Rectal smooth muscle tissue (tissue), 1 donor: ENCODE results near the gene PARP2.

Experiments used
- H3K27ac ChIP-seq: one replicate; pipeline ENCODE4 v1.7.0; 2013; ENCODE audit warnings: low read depth, low read length, inconsistent platforms
- H3K27me3 ChIP-seq: one replicate; pipeline ENCODE4 v1.7.0; 2013; ENCODE audit warnings: low read length; ENCODE audit not compliant: control insufficient read depth, insufficient read depth
- H3K36me3 ChIP-seq: one replicate; pipeline ENCODE4 v1.7.0; 2013; ENCODE audit warnings: low read length; ENCODE audit not compliant: control insufficient read depth, insufficient read depth
- H3K4me1 ChIP-seq: one replicate; pipeline ENCODE4 v1.7.0; 2013; ENCODE audit warnings: low read length; ENCODE audit not compliant: control insufficient read depth, insufficient read depth
- H3K4me3 ChIP-seq: one replicate; pipeline ENCODE4 v1.7.0; 2013; ENCODE audit warnings: low read length
- H3K9ac ChIP-seq: one replicate; pipeline ENCODE4 v1.7.0; 2013; ENCODE audit warnings: low read length

PARP2 gene, protein sequence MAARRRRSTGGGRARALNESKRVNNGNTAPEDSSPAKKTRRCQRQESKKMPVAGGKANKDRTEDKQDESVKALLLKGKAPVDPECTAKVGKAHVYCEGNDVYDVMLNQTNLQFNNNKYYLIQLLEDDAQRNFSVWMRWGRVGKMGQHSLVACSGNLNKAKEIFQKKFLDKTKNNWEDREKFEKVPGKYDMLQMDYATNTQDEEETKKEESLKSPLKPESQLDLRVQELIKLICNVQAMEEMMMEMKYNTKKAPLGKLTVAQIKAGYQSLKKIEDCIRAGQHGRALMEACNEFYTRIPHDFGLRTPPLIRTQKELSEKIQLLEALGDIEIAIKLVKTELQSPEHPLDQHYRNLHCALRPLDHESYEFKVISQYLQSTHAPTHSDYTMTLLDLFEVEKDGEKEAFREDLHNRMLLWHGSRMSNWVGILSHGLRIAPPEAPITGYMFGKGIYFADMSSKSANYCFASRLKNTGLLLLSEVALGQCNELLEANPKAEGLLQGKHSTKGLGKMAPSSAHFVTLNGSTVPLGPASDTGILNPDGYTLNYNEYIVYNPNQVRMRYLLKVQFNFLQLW

DNA sequence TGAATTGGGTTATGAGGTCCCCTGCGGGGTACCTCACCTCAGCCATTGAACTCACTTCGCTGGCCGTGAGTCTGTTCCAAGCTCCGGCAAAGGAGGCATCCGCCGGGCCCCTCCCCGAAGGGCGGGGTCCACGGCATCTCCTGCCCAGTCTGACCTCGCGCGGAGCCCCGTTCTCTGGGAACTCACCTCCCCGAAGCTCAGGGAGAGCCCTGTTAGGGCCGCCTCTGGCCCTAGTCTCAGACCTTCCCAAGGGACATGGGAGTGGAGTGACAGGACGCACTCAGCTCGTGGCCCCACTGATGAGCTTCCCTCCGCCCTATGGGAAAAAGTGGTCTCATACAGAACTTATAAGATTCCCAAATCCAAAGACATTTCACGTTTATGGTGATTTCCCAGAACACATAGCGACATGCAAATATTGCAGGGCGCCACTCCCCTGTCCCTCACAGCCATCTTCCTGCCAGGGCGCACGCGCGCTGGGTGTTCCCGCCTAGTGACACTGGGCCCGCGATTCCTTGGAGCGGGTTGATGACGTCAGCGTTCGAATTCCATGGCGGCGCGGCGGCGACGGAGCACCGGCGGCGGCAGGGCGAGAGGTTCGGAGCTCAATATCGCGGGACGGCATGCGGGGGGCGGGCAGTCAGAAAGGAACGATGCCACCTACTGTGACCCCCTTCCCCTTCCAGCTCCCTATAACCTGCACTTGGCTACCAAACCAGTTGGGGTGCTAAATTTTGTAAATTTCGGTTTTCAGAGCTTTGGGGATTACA, at the start of gene PARP2:
TSS of gene PARP2 (plus strand) at position 544 of the 770 bp plus-strand sequence. CDS start at position 551, 7 bp downstream.
- H3K27me3 ChIP-seq = no peaks in the 10 kb centered on the region
- peak within 1 kb of the TSS; percentile 85 for H3K4me3 ChIP-seq
- H3K4me1 ChIP-seq = peaks cover 6% of the 10 kb centered on the region
- peak within 1 kb of the TSS; percentile 83 for H3K9ac ChIP-seq
- H3K27ac ChIP-seq = peak within 1 kb of the TSS; percentile 92
- peaks cover 5% of the 10 kb centered on the region for H3K36me3 ChIP-seq

DNA sequence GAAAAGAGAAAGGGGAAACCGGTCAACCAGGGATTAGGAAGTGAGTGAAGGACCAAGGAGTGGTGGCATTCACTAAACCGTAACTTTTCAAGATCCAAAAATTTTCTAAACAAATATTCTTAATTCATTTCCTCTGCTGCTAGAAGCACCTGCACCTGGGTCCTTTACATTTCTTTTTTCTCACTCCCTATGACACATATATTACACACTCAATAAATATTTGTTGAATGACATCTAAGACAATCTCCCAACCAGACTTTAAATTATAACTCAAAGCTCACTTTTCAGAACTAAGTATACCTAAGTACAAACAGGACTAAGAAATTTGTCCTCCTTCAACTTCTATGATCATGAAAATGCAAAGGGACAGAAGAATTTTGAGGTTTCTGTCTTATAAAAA, 48.8 kb upstream of the PARP2 start:
- no peak overlapping the region for H3K27ac ChIP-seq
- no peaks in the 10 kb centered on the region for H3K27me3 ChIP-seq
- no peak overlapping the region for H3K9ac ChIP-seq
- no peaks in the 10 kb centered on the region for H3K4me1 ChIP-seq
- no peak overlapping the region for H3K4me3 ChIP-seq
- H3K36me3 ChIP-seq = peaks cover 25% of the 10 kb centered on the region

DNA sequence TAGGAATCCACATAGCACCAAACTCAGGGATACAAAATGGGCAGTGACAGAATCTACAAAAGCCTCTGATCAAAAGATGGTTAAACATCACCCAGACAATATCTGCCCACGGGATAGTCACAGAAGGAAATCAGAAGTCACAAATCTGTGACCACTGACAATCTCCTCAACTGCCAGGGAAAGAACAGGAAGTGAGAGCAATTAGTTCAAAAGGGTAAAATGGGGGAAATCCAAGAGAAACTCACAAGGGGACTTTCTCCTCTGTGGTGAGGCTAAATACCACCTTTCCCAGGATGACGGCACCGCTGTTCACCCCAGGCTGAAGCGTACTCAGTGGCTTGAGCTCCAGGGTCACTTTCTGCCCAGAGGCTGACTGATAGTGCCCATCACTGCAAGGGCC, 48.4 kb upstream of the PARP2 start:
- H3K27me3 ChIP-seq = no peaks in the 10 kb centered on the region
- no peaks in the 10 kb centered on the region for H3K4me1 ChIP-seq
- H3K9ac ChIP-seq = no peak overlapping the region
- H3K4me3 ChIP-seq = no peak overlapping the region
- H3K27ac ChIP-seq = no peak overlapping the region
- H3K36me3 ChIP-seq = peaks cover 28% of the 10 kb centered on the region

DNA sequence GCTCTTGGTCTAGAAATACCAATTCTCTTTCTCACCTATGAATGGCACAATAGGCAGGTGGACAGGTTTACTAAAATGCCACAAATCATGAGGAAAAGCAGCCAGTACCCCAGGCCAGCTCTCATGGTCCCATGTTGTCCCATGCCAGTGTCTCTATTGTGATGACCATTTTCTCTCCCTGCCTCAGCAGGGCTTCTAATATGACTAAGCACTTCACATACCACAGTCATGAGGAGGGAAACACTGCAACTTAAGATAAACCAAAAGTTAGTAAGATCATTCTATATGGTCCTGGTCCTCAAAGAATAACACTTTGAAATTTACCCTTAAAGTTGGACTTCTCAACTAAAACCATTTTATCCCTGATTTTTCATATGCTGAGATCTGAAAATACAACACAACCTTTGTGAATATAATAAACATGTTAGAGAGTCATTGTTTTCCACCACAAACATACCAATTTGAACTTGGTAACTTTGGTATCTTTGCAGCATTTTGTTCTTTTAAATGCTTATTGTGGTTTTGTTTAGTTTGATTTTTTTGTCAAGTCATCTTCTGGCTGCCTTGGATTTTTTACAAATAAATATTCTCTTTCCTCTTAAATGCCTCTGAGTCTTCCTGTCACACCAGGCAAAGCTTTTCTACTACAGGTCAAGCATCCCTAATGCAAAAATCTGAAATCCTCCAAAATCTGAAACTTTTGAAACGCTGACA, 41.2 kb upstream of the PARP2 start:
- no peaks in the 10 kb centered on the region for H3K27me3 ChIP-seq
- no peak overlapping the region for H3K27ac ChIP-seq
- peaks cover 13% of the 10 kb centered on the region for H3K36me3 ChIP-seq
- no peak overlapping the region for H3K4me3 ChIP-seq
- H3K4me1 ChIP-seq = peaks cover 4% of the 10 kb centered on the region
- H3K9ac ChIP-seq = no peak overlapping the region

DNA sequence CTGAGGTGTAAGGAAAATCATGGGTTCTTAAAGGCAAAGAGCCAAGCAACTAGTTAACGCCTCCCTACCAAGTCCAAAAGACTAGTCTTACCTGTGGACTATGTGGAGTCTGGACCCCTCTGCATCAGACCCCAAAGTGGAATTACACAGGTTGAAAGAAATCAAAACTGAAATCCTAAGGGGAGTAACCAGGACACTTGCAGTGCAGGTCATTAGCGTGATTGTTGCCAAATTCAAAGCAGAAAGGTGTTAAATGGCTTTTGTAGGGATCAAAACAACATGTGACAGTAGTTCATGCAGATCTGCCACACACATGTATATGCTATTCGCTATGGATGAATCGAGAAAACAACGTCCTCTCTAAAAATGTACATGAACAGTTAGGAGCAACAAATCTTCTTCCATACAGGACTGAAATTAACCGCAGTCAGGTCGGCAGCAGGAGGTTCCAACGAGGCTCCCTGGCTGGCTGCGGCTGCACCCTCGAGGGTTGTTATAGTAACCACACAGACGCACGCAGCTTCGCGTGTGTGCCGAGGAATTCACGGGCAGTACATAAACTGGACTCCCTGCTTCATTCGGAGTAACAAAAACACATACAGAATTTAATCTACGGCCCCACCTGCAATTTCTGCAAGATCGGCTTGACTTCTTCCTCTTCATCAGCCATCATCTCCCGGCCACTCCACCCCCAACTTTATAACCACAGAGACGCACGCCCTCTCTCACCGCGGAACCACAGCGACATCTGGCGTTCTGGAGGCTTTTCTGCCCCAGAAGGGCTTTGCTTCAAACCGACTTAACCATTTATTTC, 38.0 kb upstream of the PARP2 start, which contains the start of gene TTC5:
TSS of gene TTC5 (minus strand) at position 687 of the 814 bp plus-strand sequence. CDS start at position 673, 14 bp downstream.
- Histone ChIP-seq H3K9ac (peak within 1 kb of the TSS; percentile 12), H3K27me3 (no peaks in the 10 kb centered on the region), H3K4me1 (peaks cover 4% of the 10 kb centered on the region), H3K36me3 (peaks cover 2% of the 10 kb centered on the region), H3K27ac (peak within 1 kb of the TSS; percentile 23), H3K4me3 (peak within 1 kb of the TSS; percentile 96)

DNA sequence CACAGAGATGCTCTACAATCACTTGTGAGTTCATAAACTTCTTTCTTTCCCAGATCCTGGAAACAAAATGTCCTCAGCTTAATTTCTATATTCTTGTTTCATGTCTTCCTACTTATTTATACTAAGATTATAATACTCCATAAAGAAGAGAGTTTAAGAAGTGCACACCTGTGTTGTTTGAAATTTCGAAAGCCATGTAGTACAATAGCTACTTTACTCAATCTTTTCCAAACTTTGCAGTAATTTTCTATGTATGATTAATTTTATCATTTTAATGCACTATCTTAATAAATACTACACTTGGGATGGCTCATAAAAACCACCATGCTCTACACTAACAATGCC, 37.4 kb upstream of the PARP2 start:
- no peaks in the 10 kb centered on the region for H3K36me3 ChIP-seq
- peaks cover 4% of the 10 kb centered on the region for H3K4me1 ChIP-seq
- H3K27me3 ChIP-seq = no peaks in the 10 kb centered on the region
- H3K9ac ChIP-seq = no peak overlapping the region
- no peak overlapping the region for H3K27ac ChIP-seq
- no peak overlapping the region for H3K4me3 ChIP-seq

DNA sequence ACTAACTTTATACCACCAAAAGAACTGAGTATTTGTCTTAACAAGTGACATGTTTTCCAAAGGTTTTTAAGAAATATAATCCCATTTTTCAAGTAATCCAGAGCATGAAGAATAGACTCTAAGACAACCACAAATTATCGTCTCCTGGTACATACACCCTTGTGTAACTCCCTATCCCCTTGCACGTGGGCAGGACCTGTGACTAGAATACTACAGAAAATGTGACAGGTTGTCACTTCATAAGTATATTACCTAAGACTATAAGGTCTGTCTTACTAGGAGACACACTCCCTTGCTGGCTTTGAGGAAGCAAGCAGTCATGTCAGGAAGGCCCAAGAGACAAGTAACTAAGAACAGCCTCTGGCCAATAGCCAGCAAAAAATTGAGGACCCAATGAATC, 29.4 kb upstream of the PARP2 start:
- Histone ChIP-seq H3K4me3 (no peak overlapping the region), H3K27ac (no peak overlapping the region), H3K4me1 (no peaks in the 10 kb centered on the region), H3K9ac (no peak overlapping the region), H3K36me3 (peaks cover 15% of the 10 kb centered on the region), H3K27me3 (no peaks in the 10 kb centered on the region)

DNA sequence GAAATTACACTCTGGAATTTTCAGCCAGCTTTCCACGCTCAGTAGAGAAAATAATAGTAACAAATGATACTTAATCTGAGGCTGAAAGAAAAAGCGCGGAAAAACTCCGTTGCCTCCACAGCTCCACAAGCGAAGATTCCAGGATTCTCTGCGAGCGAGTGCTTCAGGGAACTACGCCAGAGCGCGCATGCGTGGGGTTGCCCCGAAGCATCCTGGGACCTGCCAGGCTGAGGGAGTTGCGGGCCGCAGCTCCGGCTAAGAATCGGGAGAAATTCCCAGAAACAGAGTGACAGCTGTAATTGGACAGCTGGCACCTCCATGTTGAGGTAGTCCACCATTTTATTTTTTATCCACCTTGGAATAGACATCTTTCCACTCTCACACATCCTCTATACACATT, 25.7 kb upstream of the PARP2 start:
- no peak overlapping the region for H3K27ac ChIP-seq
- H3K4me3 ChIP-seq = no peak overlapping the region
- H3K9ac ChIP-seq = no peak overlapping the region
- H3K36me3 ChIP-seq = peaks cover 12% of the 10 kb centered on the region
- no peaks in the 10 kb centered on the region for H3K27me3 ChIP-seq
- H3K4me1 ChIP-seq = no peaks in the 10 kb centered on the region

DNA sequence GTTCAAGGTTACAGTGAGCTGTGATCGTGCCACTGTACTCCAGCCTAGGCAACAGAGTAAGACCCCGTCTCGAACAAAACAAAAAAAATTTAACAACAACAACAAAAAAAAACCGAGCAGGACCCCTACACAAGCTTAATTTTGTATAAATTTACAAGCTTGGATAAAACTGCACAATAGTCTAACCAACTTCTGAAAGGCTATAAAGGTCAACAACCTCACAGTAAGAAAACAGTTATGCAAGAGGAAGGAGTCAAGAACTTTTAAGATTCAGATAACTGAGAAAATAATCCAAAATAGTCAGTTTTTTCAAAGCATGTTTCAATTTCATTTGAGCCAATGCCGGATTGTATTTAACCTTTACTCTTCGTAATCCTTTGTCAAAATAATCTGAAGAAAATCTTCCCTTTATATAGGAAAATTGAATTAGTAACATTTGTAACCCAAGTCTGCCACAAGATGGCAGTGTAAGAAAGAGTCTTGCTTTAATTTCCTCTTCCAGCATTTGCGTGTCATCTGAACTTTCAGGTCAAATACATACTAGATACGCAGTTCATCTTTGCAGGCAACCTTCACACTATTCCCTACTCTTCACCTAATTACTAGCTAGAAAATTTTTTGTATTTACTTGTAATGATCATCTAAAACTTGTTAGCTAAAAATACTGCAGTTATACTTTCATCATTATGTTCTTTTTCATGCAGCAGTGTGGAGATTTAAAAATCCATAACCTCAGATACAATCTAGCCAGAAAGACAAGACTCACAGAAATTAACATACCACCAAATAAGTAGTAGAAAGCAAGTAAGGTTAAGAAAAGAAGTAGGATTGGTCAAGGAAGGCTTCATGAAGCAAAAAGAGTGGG, 16.2 kb upstream of the PARP2 start:
- peaks cover 3% of the 10 kb centered on the region for H3K4me1 ChIP-seq
- no peak overlapping the region for H3K4me3 ChIP-seq
- no peaks in the 10 kb centered on the region for H3K27me3 ChIP-seq
- peaks cover 8% of the 10 kb centered on the region for H3K36me3 ChIP-seq
- peak overlapping the region; percentile 6 for H3K27ac ChIP-seq
- H3K9ac ChIP-seq = no peak overlapping the region

DNA sequence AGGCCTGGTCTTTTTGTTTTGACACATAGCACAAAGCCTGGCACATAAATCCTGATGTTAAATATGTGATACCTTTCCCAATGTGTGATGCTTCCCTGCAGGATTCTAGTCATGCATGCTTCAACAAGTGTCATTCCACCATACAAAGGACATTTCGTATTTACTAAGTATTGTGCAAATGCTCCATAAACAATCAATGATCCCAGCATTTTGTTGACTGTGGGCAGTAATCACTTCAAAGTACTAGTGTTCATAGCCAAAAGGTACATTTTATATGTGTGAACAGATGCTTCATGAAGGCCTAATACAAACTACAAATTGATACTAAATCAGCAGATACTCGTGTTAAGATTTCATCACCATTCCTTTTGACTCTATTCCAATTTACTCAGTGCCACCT, 14.7 kb upstream of the PARP2 start:
- Histone ChIP-seq H3K4me3 (no peak overlapping the region), H3K9ac (no peak overlapping the region), H3K36me3 (peaks cover 8% of the 10 kb centered on the region), H3K27ac (no peak overlapping the region), H3K4me1 (peaks cover 9% of the 10 kb centered on the region), H3K27me3 (no peaks in the 10 kb centered on the region)

DNA sequence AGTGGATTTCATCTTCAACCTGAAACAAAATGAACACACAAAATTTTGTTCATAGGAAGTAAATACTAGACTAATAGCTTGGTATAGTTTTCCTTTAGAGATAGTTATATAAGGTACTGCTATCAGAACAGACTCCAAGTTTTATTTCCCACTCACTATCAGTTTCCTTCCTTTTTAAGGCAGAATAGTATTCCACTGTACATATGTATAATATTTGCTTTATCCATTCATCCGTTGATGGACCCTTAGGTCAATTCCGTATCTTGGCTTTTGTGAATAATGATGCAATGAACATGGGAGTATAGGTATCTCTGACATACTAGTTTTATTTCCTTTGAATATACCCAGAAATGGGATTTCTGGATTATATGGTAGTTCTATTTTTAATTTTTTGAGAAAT, 14.1 kb upstream of the PARP2 start:
- H3K4me3 ChIP-seq = no peak overlapping the region
- H3K27ac ChIP-seq = no peak overlapping the region
- H3K36me3 ChIP-seq = peaks cover 8% of the 10 kb centered on the region
- H3K4me1 ChIP-seq = peaks cover 10% of the 10 kb centered on the region
- H3K9ac ChIP-seq = no peak overlapping the region
- H3K27me3 ChIP-seq = no peaks in the 10 kb centered on the region
